MM.1S (cell line): Measurements from ENCODE around the gene MARCHF9.

Experiments
- DNase-seq: peaks from one replicate; pipeline ENCODE4 v3.0.0-alpha.2; 2015
- H2AFZ ChIP-seq: fragments of 300-600 bp; sonication (generic); 2 replicates; pipeline ENCODE4 v1.6.0; 2016; ENCODE audit warnings: antibody characterized with exemption, low read length
- H3F3A ChIP-seq: fragments of 300-600 bp; sonication (generic); 2 replicates; pipeline ENCODE4 v1.6.1; 2016; ENCODE audit warnings: mild to moderate bottlenecking, antibody characterized with exemption, low read length, moderate library complexity, mixed read lengths; ENCODE audit not compliant: insufficient read depth
- H3K27ac ChIP-seq: fragments of 300-600 bp; sonication (generic); 2 replicates; pipeline ENCODE4 v1.5.1; 2016; ENCODE audit warnings: mild to moderate bottlenecking, low read length
- H3K27me3 ChIP-seq: fragments of 300-600 bp; sonication (generic); replicated peaks from 2 replicates; pipeline ENCODE4 v1.6.0; 2016; ENCODE audit warnings: low read length; ENCODE audit not compliant: insufficient read depth
- H3K36me3 ChIP-seq: fragments of 300-600 bp; sonication (generic); replicated peaks from 2 replicates; pipeline ENCODE4 v1.6.1; 2016; ENCODE audit warnings: mild to moderate bottlenecking, low read length, mixed read lengths; ENCODE audit not compliant: insufficient read depth
- H3K4me1 ChIP-seq: fragments of 300-600 bp; sonication (generic); 2 replicates; pipeline ENCODE4 v1.6.1; 2016; ENCODE audit warnings: low read length, mixed read lengths
- H3K4me2 ChIP-seq: fragments of 300-600 bp; sonication (generic); 2 replicates; pipeline ENCODE4 v1.6.0; 2016; ENCODE audit warnings: low read depth, low read length
- H3K4me3 ChIP-seq: fragments of 300-600 bp; sonication (generic); 2 replicates; pipeline ENCODE4 v1.5.1; 2016; ENCODE audit warnings: low read length, mixed read lengths
- H3K79me2 ChIP-seq: fragments of 300-600 bp; sonication (generic); 2 replicates; pipeline ENCODE4 v1.6.1; 2016; ENCODE audit warnings: mixed run types, low read length, mixed read lengths
- H3K9ac ChIP-seq: fragments of 300-600 bp; sonication (generic); 2 replicates; pipeline ENCODE4 v1.6.1; 2016; ENCODE audit warnings: low read length, mixed read lengths
- H3K9me2 ChIP-seq: fragments of 300-600 bp; sonication (generic); replicated peaks from 2 replicates; pipeline ENCODE4 v1.6.1; 2016; ENCODE audit warnings: mild to moderate bottlenecking, low read length, mixed read lengths; ENCODE audit not compliant: insufficient read depth
- H3K9me3 ChIP-seq: fragments of 300-600 bp; sonication (generic); replicated peaks from 2 replicates; pipeline ENCODE4 v1.6.1; 2016; ENCODE audit warnings: mild to moderate bottlenecking, low read length, mixed read lengths; ENCODE audit not compliant: insufficient read depth
- H4K20me1 ChIP-seq: fragments of 300-600 bp; sonication (generic); 2 replicates; pipeline ENCODE4 v1.6.1; 2016; ENCODE audit warnings: mild to moderate bottlenecking, low read length, moderate library complexity, mixed read lengths; ENCODE audit not compliant: insufficient read depth
- EZH2 ChIP-seq: fragments of 300-600 bp; sonication (generic); optimal IDR thresholded peaks from 2 replicates; pipeline ENCODE3; 2017; ENCODE audit warnings: low read depth, mild to moderate bottlenecking, antibody characterized with exemption, low read length, mixed read lengths
- EZH2phosphoT487 ChIP-seq: fragments of 300-600 bp; sonication (generic); IDR thresholded peaks from 2 replicates; pipeline ENCODE4 v1.6.1; 2018; ENCODE audit warnings: antibody characterized with exemption, low read length
- TF ChIP-seq, protein P1 (sequence below): fragments of 300-600 bp; sonication (generic); IDR thresholded peaks from 2 replicates; pipeline ENCODE4 v1.5.1; 2016; ENCODE audit warnings: antibody characterized with exemption, low read length, mixed read lengths

MARCHF9 gene

GRCh38 chr12:57807285-57807684 lies 52.4 kb downstream of the MARCHF9 start:
- no peaks in the 10 kb centered on the region for H3F3A ChIP-seq
- H3K9me2 ChIP-seq = no peaks in the 10 kb centered on the region
- TF ChIP-seq EZH2phosphoT487 (no peak), EZH2 (no peak)
- TF ChIP-seq, protein P1, sequence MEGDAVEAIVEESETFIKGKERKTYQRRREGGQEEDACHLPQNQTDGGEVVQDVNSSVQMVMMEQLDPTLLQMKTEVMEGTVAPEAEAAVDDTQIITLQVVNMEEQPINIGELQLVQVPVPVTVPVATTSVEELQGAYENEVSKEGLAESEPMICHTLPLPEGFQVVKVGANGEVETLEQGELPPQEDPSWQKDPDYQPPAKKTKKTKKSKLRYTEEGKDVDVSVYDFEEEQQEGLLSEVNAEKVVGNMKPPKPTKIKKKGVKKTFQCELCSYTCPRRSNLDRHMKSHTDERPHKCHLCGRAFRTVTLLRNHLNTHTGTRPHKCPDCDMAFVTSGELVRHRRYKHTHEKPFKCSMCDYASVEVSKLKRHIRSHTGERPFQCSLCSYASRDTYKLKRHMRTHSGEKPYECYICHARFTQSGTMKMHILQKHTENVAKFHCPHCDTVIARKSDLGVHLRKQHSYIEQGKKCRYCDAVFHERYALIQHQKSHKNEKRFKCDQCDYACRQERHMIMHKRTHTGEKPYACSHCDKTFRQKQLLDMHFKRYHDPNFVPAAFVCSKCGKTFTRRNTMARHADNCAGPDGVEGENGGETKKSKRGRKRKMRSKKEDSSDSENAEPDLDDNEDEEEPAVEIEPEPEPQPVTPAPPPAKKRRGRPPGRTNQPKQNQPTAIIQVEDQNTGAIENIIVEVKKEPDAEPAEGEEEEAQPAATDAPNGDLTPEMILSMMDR = no peak
- H3K36me3 ChIP-seq = no peaks in the 10 kb centered on the region
- H3K4me2 ChIP-seq = no peak overlapping the region
- no peaks in the 10 kb centered on the region for H3K79me2 ChIP-seq
- no peak overlapping the region for H3K4me3 ChIP-seq
- H3K9me3 ChIP-seq = no peaks in the 10 kb centered on the region
- H4K20me1 ChIP-seq = no peaks in the 10 kb centered on the region
- no peak for DNase-seq
- H3K27ac ChIP-seq = no peak overlapping the region
- H2AFZ ChIP-seq = no peak overlapping the region
- no peaks in the 10 kb centered on the region for H3K27me3 ChIP-seq
- H3K9ac ChIP-seq = no peak overlapping the region
- no peaks in the 10 kb centered on the region for H3K4me1 ChIP-seq

GRCh38 chr12:57808351-57808750 lies 53.4 kb downstream of the MARCHF9 start:
- Histone ChIP-seq H3K9me2 (no peaks in the 10 kb centered on the region), H3K4me3 (no peak overlapping the region), H3K4me1 (no peaks in the 10 kb centered on the region), H3K36me3 (no peaks in the 10 kb centered on the region), H3K27me3 (no peaks in the 10 kb centered on the region), H2AFZ (no peak overlapping the region), H3K4me2 (no peak overlapping the region), H4K20me1 (no peaks in the 10 kb centered on the region), H3K9me3 (no peaks in the 10 kb centered on the region), H3K79me2 (no peaks in the 10 kb centered on the region), H3K27ac (no peak overlapping the region), H3K9ac (no peak overlapping the region), H3F3A (no peaks in the 10 kb centered on the region)
- no peak for DNase-seq
- TF ChIP-seq EZH2 = no peak
- TF ChIP-seq, protein P1 = no peak
- no peak for TF ChIP-seq EZH2phosphoT487

- H3K4me1 ChIP-seq = no peaks in the 10 kb centered on the region
- H3K79me2 ChIP-seq = no peaks in the 10 kb centered on the region
- H4K20me1 ChIP-seq = no peaks in the 10 kb centered on the region
- DNase-seq = no peak
- no peaks in the 10 kb centered on the region for H3K27me3 ChIP-seq
- TF ChIP-seq EZH2 (no peak), EZH2phosphoT487 (no peak)
- TF ChIP-seq, protein P1 = no peak
- no peak overlapping the region for H2AFZ ChIP-seq
- H3K9me2 ChIP-seq = no peaks in the 10 kb centered on the region
- no peaks in the 10 kb centered on the region for H3K36me3 ChIP-seq
- no peaks in the 10 kb centered on the region for H3F3A ChIP-seq
- H3K4me2 ChIP-seq = no peak overlapping the region
- no peak overlapping the region for H3K9ac ChIP-seq
- no peak overlapping the region for H3K27ac ChIP-seq
- no peak overlapping the region for H3K4me3 ChIP-seq
- no peaks in the 10 kb centered on the region for H3K9me3 ChIP-seq
Measured at GRCh38 chr12:57809425-57809824, 54.5 kb downstream of the MARCHF9 start.
